Ectodermal cell (in vitro differentiated cells): ENCODE results near the gene OR4F15.
"Not testable (repeated sequence)": the region's sequence is repeated elsewhere in the genome, so short reads cannot be mapped to it uniquely, and the experiment has no call there.

Experiments used
- H3K27ac ChIP-seq: 2 replicates; pipeline ENCODE4 v1.7.0; 2013; ENCODE audit warnings: mild to moderate bottlenecking, low read depth, low read length; ENCODE audit not compliant: insufficient read depth, poor library complexity, severe bottlenecking
- H3K27me3 ChIP-seq: 2 replicates; pipeline ENCODE4 v1.7.0; 2013; ENCODE audit warnings: mild to moderate bottlenecking, low read length; ENCODE audit not compliant: insufficient read depth, control insufficient read depth, poor library complexity, severe bottlenecking
- H3K36me3 ChIP-seq: one replicate; pipeline ENCODE4 v1.7.0; 2013; ENCODE audit warnings: low read length; ENCODE audit not compliant: control insufficient read depth, insufficient read depth
- H3K4me1 ChIP-seq: one replicate; pipeline ENCODE4 v1.7.0; 2013; ENCODE audit warnings: low read length; ENCODE audit not compliant: control insufficient read depth, insufficient read depth
- H3K4me3 ChIP-seq: 2 replicates; pipeline ENCODE4 v1.7.0; 2013; ENCODE audit warnings: low read depth, low read length, control low read depth; ENCODE audit not compliant: insufficient read depth
- H3K9me3 ChIP-seq: 2 replicates; pipeline ENCODE4 v1.7.0; 2013; ENCODE audit warnings: mild to moderate bottlenecking, low read length, moderate library complexity; ENCODE audit not compliant: control insufficient read depth
- WGBS, 2 experiments: methylation state at CpG; one replicate each; pipeline ENCODE4 v1.1.7; 2013; ENCODE audit warnings: missing lambda C conversion rate in 2 of 2; 5-methylcytosine and 5-hydroxymethylcytosine counted together

The OR4F15 gene

DNA sequence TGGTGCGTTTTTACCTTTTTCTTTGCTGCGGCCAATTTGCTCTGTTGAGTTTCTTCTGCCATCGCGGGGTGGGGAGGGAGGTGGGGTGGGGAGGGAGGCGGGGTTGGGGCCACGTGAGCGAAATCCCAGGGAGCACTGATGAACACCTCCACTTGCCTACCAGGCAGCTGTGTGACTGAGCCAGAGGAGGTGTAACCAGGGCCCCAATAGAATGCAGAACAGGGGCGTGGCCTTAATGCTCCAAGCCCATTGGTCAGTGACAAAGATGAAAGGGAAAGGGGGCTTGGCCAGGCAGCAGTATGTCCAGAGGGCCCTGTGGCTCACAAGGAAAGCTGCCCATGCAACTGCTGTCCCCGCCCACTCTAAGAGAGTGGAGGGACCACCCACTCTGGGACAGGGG, 30.1 kb upstream of the OR4F15 start:
- Histone ChIP-seq H3K27me3 (no peaks in the 10 kb centered on the region), H3K4me3 (no peak overlapping the region), H3K9me3 (no peaks in the 10 kb centered on the region), H3K36me3 (no peaks in the 10 kb centered on the region), H3K4me1 (no peaks in the 10 kb centered on the region), H3K27ac (no peak overlapping the region)
- 80 to 89% methylated on average over 9 of the region's 9 CpGs for WGBS, 2 experiments

DNA sequence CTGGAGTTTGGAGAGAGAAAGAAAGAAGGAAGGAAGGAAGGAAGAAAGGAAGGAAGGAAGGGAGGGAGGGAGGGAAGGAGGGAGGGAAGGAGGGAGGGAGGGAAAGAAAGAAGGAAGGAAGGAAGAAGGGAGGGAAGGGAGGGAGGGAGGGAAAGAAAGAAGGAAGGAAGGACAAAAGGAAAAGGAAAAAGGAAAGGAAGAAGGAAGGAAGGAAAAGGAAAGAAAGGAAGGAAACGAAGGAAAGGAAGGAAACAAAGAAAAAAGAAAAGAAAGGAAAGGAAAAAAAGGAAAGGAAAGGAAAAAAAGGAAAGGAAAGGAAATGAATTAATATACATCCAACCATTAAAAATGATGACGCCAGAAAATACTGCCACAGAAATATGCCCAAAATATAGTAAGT, 27.4 kb upstream of the OR4F15 start:
- Histone ChIP-seq H3K27ac (no peak overlapping the region), H3K4me3 (no peak overlapping the region), H3K4me1 (no peaks in the 10 kb centered on the region), H3K9me3 (no peaks in the 10 kb centered on the region), H3K27me3 (no peaks in the 10 kb centered on the region), H3K36me3 (no peaks in the 10 kb centered on the region)
- WGBS, 2 experiments = 36 to 67% methylated on average over 1 to 2 of the region's 2 CpGs

DNA sequence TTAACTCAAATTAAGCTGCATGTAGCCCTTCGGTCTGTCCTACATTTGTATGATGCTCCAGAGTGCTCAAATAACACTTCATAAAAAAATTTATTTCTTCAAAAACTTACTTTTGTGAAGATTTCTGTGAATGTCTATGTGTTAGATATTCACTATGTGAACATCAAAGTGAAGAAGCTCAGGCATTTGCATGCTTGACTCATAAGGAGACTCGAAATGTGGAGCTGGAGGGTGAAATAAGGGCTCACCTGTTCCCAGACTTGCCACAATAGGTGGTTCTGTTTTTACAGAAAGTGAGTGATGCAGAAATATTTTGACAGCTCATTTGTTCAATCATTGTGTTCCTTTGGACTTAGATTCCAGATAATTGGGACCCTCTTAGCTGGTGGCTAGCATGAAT, 25.6 kb upstream of the OR4F15 start:
- H3K4me3 ChIP-seq, H3K4me1 ChIP-seq, H3K9me3 ChIP-seq, H3K36me3 ChIP-seq, H3K27me3 ChIP-seq, H3K27ac ChIP-seq: not testable (repeated sequence)
- 78 to 89% methylated on average over 1 to 2 of the region's 2 CpGs for WGBS, 2 experiments

- WGBS, 2 experiments = 91 to 93% methylated on average over 2 of the region's 2 CpGs
- not testable (repeated sequence) for H3K9me3 ChIP-seq, H3K36me3 ChIP-seq, H3K27me3 ChIP-seq, H3K4me3 ChIP-seq, H3K27ac ChIP-seq, H3K4me1 ChIP-seq
These were observed 24.0 kb upstream of the OR4F15 start for GRCh38 chr15:101788001-101788400.

GRCh38 chr15:101788503-101789269, 23.3 kb upstream of the OR4F15 start:
- not testable (repeated sequence) for H3K4me1 ChIP-seq, H3K27ac ChIP-seq, H3K36me3 ChIP-seq, H3K4me3 ChIP-seq, H3K9me3 ChIP-seq, H3K27me3 ChIP-seq
- 100% methylated on average over 1 of the region's 5 CpGs; no CpG with 5 or more reads in 1 of the 2 experiments for WGBS, 2 experiments

GRCh38 chr15:101790748-101791147, 21.3 kb upstream of the OR4F15 start:
- not testable (repeated sequence) for H3K27ac ChIP-seq, H3K36me3 ChIP-seq, H3K4me1 ChIP-seq, H3K4me3 ChIP-seq, H3K9me3 ChIP-seq, H3K27me3 ChIP-seq
- WGBS, 2 experiments = no CpG with 5 or more reads among the region's 4 CpGs

DNA sequence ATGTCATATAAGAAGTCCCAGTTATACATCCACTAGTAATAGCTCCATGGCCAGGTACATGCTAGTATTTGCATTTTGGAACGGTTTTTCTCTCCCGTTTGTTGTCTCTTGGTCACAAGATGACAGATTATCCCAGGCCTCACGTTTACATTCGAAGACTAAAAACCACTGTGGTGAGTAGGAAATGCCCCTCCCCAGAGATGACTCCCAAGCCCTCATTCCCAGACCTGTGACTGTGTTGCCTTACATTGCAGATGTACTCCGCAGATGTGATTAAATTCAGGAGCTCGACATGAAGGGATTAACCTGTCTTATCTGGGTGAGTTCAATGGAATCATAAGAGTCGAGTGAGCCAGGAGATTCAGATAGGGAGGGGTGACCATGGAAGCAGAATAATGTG, 18.0 kb upstream of the OR4F15 start:
- 84 to 87% methylated on average over 7 of the region's 7 CpGs for WGBS, 2 experiments
- H3K4me1 ChIP-seq, H3K27me3 ChIP-seq, H3K27ac ChIP-seq, H3K9me3 ChIP-seq, H3K4me3 ChIP-seq, H3K36me3 ChIP-seq: not testable (repeated sequence)

DNA sequence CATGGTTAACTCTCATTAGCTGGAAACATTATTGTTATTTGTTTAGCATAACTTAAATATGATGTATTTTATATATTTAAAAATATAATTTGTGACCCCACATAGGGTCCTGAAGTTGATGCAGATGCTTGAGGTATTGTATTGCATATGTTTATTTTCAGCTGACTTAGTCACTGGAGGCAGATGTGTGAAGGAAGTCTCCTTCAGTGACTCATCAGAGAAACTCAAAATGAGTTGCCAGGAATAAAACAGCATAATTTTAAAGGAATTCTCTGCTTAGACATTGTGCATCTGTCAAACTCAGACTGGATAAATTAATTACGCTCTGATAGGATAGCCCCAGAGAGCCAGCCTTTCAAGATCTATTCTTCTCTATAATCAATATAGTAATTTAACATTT, 16.5 kb upstream of the OR4F15 start:
- Histone ChIP-seq H3K36me3 (no peaks in the 10 kb centered on the region), H3K27me3 (no peaks in the 10 kb centered on the region), H3K9me3 (no peaks in the 10 kb centered on the region), H3K4me3 (no peak overlapping the region), H3K4me1 (no peaks in the 10 kb centered on the region), H3K27ac (no peak overlapping the region)
- 89 to 100% methylated on average over 1 of the region's 1 CpG for WGBS, 2 experiments

GRCh38 chr15:101799665-101800064, 12.3 kb upstream of the OR4F15 start:
- H3K4me3 ChIP-seq = no peak overlapping the region
- no peaks in the 10 kb centered on the region for H3K36me3 ChIP-seq
- no peaks in the 10 kb centered on the region for H3K27me3 ChIP-seq
- H3K27ac ChIP-seq = no peak overlapping the region
- 59 to 88% methylated on average over 1 of the region's 1 CpG for WGBS, 2 experiments
- no peaks in the 10 kb centered on the region for H3K4me1 ChIP-seq
- no peaks in the 10 kb centered on the region for H3K9me3 ChIP-seq

GRCh38 chr15:101801048-101801447, 11.0 kb upstream of the OR4F15 start:
- Histone ChIP-seq H3K36me3 (no peaks in the 10 kb centered on the region), H3K27ac (no peak overlapping the region), H3K4me3 (no peak overlapping the region), H3K27me3 (no peaks in the 10 kb centered on the region), H3K9me3 (no peaks in the 10 kb centered on the region), H3K4me1 (no peaks in the 10 kb centered on the region)
- 83 to 100% methylated on average over 1 of the region's 1 CpG for WGBS, 2 experiments

- no peak within 1 kb of the TSS for H3K27ac ChIP-seq
- no peak within 1 kb of the TSS for H3K4me3 ChIP-seq
- H3K9me3 ChIP-seq = no peaks in the 10 kb centered on the region
- no peaks in the 10 kb centered on the region for H3K4me1 ChIP-seq
- H3K36me3 ChIP-seq = no peaks in the 10 kb centered on the region
- 90 to 91% methylated on average over 2 of the region's 2 CpGs for WGBS, 2 experiments
- H3K27me3 ChIP-seq = peaks cover 3% of the 10 kb centered on the region
These were observed 8.8 kb upstream of the OR4F15 start, which contains the start of gene OR4F6 for GRCh38 chr15:101803209-101803608. Gene OR4F6, plus strand, starts transcription at chr15:101803509. Its CDS starts 2,211 bp downstream, at chr15:101805720.
